Vagina (tissue), 2 donors: Measurements from ENCODE around the gene ISG20L2.

Experiments used
- POLR2A ChIP-seq, 2 donors: fragments of 450-650 bp; IDR thresholded peaks; one replicate each; pipeline ENCODE4 v1.6.1; 2017; ENCODE audit warnings: antibody characterized with exemption in 2 of 2, mild to moderate bottlenecking in 2 of 2, moderate library complexity in 2 of 2
- TF ChIP-seq, protein P1 (sequence below), 3 experiments: fragments of 450-650 bp in 2 of 3; fragments of 200-600 bp in 1 of 3; sonication (generic) in 1 of 3; IDR thresholded peaks; one replicate each; pipeline ENCODE4 v1.5.1; 2017 to 2019; ENCODE audit warnings: antibody characterized with exemption in 3 of 3, mild to moderate bottlenecking in 2 of 3, moderate library complexity in 2 of 3

DNA sequence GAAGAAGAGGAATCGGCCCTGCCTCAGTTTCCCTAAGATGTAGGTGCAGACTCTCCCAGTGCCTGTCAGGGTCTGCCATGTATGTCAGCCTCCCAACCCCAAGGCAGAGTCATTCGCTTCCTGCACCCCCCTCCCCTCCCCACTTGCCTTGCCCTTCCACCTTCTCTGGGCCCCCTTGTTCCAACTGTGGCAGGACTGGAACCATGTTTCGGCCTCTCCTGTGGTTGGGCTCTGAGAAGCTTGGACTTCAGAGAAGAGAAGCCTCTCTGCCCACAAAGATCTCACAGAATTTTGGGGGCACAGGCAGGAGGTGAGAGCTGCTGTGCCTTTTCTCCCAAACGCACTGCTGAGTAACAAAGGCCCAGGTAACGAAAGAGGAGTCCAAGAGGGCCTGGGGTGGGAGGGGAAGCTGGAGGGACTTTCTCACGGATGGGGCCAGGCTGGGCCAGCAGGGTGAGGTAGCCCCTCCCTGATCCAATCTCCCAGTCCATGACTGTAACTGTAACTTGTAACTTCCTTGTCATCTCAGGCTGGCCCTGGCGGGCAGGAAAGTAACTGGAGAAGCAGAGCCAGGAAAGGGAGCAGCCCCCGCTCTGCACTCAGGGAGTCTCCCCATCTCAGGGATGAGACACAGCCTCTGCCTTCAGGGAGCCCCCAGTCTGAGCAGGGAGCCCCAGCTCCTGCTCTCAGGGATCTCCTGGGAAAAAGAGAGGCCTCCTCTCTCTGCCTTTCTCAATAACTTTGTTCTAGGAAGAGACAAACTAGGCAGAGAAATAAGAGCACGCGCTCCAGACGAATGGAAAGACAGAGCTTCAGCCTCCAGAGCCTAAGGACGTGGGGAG, 34.5 kb downstream of the ISG20L2 start:
- TF ChIP-seq POLR2A (IDR thresholded peaks at IDR 0.05): no peak
- TF ChIP-seq, protein P1, sequence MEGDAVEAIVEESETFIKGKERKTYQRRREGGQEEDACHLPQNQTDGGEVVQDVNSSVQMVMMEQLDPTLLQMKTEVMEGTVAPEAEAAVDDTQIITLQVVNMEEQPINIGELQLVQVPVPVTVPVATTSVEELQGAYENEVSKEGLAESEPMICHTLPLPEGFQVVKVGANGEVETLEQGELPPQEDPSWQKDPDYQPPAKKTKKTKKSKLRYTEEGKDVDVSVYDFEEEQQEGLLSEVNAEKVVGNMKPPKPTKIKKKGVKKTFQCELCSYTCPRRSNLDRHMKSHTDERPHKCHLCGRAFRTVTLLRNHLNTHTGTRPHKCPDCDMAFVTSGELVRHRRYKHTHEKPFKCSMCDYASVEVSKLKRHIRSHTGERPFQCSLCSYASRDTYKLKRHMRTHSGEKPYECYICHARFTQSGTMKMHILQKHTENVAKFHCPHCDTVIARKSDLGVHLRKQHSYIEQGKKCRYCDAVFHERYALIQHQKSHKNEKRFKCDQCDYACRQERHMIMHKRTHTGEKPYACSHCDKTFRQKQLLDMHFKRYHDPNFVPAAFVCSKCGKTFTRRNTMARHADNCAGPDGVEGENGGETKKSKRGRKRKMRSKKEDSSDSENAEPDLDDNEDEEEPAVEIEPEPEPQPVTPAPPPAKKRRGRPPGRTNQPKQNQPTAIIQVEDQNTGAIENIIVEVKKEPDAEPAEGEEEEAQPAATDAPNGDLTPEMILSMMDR (IDR thresholded peaks at IDR 0.05): no peak
